Activated T-cell treated with anti-CD3 and anti-CD28 coated beads for 24 hours (primary cell): ENCODE data around the gene EDN3.
"Not testable (repeated sequence)": the region's sequence is repeated elsewhere in the genome, so short reads cannot be mapped to it uniquely, and the experiment has no call there.

Experiments
- DNase-seq: peaks from one replicate; pipeline ENCODE4 v3.0.0-alpha.2; 2020; ENCODE audit warnings: low read depth

The EDN3 gene

DNA sequence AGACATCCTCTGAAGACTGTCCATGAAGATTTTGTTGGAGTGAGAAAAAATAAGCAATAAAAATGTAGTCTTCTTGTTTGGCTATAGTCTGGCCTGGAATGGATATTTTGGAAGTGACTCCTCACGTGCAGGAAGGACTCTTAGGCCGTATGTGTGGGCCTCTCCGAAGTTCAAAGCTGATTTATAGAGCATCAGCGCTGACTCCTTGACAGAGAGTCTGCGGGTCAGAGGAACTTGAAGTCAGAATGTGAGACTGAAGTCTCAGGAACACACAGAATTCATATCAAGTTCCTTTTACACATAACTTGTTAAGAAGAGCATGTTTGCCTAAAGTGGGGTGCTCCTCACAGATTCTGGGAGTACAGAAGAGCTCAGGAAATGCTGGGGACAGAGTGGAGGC is 36.1 kb downstream of the EDN3 start:
- DNase-seq: no peak

DNA sequence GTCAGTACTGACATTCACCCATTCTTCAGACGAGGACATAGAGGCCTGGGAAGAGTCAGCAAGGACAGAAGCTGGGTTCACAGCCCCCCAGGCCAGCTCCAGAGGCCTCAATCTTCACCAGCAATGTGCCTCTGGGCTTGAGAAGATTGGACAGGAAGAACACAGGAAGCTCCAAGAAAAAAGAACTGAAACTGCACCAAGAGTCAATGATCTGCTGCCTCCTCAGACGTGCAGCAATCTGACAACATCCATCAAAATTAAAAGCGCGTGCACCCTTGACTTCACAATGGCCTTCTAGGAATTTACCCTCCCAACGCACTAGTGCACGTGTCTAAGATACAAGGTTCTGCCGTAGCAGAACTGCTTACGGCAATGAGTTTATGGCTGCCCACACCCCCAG is 38.0 kb downstream of the EDN3 start:
- DNase-seq: not testable (repeated sequence)

DNA sequence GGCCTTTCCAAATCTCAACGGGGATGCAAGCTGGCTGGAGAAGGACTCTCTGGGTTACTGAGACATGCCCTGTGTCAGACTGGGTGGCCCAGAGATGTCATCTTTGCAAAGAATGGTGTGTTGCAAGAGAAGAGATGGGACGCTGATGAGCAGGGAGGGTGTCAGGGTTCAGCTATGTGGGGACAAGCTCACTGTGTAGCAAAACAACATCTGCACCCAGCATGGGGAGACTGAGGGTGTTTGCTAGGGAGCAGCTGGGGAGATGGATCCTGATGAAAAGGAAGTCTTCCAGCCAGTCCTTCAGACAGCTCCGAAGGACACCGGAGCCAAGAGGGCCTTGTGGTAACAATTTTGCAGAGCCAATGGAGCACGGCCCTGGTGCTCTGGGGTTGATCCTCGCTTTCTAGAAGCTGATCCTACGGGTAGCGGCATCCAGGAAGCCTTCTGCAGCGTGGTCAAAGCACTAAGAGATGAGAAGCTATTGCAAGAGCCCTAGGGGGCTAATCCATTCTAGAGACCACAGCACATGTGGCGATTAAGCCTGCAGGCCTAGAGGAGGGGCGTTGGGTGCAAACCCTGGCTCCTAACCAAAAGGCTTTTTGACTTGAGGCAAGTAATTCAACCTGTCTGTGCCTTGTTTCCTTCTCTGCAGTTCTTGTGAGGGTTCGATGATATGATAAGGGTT is 39.9 kb downstream of the EDN3 start:
- DNase-seq: no peak

DNA sequence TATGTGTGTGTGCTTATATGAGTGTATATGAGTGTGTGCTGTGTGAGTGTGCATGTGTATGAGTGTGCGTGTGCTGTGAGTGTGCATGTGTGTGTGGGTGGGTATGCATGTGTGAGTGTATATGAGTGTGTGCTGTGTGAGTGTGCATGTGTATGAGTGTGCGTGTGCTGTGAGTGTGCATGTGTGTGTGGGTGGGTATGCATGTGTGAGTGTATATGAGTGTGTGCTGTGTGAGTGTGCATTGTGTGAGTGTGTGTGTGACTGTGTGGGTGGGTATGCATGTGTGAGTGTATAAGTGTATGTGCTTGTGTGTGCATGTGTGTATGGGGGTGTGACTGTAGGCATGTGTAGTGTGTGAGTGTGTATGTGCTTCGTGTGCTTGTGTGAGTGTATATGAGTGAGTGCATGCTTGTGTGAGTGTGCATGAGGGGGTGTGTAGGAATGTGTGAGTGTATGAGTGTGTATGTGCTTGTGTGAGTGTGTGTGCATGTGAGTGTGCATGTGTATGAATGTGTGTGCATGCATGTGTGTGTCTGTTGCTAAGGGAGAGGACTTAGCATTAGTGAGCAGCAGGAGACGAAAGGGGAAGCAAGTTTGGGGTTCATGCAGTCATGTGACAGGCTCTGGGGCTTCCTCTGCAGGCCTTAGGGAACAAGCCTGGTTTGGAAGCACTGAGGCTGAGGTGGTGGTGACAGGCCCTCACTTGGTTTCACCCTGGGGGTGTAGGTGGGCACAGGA is 41.0 kb downstream of the EDN3 start:
- DNase-seq: not testable (repeated sequence)

DNA sequence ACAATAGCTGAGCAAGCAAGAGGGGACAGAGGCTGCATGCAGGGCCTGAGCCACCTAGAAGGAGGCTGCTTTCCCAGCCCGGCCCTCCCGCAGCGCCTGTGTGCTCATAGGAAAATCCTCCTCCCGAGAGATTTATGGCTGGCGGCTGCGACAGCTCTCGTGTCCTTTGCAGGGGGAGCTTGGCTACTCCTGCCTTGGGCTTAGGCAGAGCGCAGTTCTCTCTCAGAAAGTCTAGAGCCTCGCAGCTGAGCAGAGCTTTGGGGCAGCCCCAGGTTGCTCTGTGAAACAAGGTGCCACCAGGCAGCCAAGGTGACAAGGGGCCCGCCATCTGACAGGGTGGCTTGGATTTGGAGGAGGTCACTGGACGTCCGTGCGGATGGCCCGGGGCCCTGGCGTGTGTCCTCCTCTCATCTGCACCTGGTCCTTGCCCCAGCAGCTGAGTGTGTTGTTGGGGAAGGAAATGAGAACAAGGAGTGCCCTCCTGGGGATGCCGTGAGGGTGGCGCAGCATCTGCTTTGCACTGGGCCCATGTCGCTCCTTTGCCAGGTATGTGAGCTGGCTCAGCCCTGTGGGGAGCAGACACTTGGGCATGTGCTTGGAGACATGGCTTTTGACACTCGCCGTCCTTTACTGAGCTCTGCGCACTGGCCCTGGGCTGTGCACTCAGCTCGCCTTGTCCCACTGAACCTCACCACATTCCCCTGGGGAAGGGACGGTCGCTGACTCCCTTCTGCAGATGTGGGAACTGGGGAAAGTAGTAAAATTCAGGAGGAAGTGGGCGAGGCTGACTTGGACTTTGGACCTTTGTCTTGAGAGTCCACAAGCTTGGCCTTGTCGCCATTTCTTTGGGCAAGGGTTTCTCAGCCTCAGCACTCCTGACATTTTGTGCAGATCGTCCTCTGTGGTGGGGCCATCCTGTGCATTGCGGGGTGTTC is 41.9 kb downstream of the EDN3 start:
- no peak for DNase-seq

DNA sequence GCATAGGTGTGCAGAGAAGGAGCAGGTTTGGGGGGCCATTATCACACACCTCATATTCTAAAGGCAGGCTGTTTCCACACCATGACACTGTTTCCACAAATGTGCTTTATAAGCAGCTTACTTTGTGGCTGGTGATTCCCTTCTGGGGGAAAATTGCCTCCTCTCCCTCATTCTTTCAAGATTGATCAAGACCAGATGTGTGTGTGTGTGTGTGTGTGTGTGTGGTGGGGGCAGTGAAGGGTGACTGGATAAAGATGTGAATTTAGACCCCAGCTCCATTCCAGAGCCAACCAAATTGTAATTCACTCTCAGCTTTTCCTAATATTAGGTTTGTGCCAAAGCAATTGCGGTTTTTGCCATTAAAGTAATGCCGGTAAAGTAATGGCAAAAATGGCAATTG is 45.6 kb downstream of the EDN3 start:
- no peak for DNase-seq

DNA sequence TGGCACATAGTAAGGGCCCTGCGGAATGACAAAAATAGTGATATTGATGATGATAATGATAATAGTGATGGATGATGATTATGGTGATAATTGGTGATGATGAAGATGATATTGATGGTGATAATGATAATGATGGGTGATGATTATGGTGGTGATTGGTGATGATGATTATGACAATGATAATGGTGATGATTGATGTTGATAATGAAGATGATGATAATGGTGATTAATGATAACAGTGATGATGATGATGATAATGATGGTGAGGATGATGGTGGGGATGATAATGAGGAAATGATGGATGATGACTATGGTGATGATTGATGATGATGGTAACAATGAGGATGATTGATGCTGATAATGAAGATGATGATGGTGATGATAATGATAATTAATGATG is 48.9 kb downstream of the EDN3 start:
- DNase-seq: no peak

DNA sequence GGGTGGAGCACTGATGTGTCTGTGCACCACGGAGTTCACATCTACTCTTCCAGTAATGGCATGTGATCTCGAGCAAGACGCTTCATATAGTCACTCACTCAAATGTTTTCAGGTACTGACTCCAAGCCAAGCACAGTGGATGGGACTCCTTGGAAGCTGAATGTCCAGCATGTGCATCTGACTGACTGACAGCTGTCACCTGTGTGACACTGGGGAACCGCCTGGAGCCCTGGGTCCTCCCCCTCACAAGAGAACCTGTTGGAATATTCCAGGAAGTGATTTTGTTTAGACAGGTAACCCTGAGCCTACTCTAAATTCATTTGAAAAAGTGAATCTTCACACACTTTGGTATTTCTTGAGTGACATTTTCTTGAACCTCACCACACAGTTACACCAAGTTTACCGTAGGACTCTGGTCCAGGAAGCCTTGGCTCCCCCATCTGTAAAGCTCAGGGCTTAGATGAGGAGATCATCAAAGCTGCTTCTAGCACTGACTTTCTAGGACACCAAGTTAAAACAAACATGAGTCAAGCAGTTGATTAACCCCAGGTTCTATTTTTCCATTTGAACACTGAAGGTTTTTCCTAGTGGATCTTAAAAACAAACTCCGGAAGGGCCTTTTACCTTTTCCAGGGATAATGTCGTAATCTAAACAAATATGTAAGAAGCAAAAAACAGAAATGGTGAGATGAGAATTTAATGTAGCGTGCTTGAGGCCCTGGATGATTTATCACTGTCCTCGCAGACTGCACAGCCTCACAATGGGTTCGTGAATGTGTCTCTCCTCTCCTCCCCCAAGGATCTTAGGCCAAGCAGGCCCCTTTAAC is 50.1 kb downstream of the EDN3 start:
- no peak for DNase-seq

DNA sequence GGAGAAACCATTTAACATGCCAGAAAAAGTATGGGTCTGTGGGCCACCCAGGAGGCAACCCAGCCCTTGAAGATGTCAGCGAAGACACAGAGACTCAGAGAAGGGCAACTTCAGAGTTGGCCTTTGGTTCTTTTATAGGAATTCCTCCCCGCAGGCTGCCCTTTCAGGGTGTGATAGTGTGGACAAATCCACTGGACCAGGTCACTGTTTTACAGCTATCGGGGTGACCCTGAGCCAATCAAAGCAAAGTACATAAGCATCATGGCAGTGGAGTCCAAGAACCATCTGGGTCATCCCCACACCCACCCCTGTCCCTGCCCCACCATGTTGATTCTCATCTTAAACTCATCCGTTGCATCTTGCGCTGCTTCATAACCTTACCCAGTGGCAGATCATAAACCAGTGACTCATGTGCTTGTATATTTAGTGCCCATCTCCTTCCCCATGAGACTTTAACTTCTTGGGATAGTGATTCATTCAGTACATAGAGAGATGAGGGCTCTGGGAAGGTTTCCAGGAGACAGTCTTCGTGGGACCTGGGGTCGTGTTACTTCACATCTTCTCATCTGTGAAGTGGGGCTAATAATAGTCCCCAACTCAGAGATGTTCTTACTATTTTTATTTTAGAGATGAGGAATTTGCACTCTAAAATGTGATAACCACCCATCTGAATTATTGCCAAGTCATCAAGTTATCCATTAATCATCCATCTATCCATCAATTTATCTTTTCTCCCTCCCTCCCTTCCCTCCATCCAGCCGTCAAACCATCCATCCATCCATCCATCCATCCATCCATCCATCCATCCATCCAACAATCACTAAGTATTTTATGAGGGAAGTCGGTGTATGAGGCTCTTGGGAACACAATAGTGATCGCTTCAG is 51.0 kb downstream of the EDN3 start:
- DNase-seq: no peak

DNA sequence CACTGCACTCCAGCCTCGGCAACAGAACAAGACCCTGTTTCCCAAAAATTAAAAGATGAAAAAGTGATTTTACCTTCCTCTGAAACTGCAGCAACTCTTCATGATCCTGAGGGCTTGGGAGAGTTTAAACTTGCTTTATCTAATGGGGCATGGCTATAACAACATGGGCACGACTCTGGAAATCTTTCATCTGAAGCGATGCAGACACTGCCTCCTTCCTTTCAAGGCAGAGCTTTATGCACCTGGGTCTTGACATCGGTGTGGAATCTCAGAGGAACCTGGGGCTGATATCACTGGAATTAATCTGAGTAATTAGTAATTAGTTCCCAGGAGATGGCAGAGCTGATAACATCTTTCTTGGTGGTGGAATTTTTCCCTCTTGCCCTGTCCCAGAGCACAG is 52.1 kb downstream of the EDN3 start:
- no peak for DNase-seq

DNA sequence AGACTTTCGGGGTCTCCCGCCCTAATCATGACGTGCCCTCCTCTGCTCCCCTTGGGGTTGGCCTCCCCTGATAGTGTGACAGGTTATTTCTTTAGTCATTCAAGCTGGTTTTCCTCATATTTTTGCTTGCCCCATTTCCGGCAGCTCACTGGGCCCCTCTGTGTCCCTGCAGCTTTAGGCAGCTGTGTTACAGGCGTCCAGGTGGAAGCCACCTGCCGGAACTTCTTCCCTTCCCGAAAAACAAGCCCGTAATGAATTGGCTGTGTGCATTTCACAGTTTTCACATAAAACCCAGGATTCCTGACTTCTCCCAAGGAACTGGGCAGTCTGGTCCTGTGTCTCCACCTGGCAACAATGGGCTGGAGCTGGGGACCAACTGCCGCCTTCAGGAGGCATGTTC is 52.6 kb downstream of the EDN3 start:
- no peak for DNase-seq

DNA sequence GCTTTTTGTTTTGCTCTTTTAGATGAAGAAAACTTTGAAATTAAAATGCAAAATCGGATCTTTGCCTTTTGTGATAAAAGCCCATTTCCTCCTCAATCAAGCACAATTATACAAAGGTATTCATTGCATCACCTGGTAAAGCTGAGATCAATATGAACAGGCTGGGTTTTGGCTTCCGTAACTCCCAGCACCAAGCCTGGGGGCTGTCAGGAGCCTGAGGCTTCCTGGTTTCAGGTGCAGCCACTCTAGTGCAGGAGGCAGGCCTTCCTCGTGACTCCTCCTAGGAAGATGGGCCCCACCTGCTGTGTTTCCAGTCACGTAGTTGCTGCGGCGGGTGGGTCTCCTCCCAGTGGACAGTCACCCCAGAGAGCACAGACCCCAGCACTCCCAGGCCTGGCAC is 54.0 kb downstream of the EDN3 start:
- DNase-seq: no peak

DNA sequence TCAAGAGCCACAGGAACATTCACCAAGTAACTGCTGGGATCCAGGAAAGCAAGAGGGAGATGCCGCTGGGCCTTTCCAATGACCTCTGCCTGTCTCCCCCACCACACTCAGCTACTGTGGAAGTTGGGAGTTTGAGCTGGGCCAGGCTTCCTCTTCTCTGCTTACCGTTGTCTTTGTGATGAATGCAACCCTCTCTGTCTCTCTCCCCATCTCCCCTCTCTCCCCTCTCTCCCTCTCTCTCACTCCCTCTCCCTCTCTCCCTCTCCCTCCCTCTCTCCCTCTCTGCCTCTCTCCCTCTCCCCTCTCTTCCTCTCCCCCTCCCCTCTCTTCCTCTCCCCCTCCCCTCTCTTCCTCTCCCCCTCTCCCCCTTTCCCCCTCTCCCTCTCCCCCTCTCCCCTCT is 54.8 kb downstream of the EDN3 start:
- DNase-seq: no peak

DNA sequence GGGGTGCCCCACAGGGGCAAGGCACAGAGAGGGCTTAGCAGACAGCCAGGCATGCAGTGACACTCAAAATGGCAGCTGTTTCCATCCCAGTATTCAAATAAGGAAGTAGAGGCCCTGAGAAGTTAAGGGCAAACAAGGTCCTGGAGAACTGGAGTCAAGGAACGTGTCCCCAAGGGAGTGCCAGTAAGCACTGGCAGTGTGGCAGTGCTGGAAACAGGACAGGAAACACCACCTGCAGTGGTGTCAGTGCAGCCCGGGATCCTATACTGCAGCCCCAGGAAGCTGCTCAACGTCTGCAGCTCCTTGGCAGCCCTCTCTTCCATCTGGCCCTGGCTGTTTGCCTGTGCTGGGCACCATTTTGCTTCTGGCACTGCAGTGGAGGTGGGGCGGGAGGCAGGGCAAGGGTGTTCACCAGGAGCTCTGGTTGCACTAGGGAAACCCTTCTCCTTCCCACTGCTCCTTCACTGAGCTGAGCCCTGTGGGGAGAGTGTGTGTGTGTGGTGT is 56.3 kb downstream of the EDN3 start:
- no peak for DNase-seq

DNA sequence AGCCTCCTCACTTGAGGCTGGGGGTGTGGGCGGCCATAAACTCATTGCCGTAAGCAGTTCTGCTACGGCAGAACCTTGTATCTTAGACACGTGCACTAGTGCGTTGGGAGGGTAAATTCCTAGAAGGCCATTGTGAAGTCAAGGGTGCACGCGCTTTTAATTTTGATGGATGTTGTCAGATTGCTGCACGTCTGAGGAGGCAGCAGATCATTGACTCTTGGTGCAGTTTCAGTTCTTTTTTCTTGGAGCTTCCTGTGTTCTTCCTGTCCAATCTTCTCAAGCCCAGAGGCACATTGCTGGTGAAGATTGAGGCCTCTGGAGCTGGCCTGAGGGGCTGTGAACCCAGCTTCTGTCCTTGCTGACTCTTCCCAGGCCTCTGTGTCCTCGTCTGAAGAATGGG is 58.4 kb downstream of the EDN3 start:
- DNase-seq: not testable (repeated sequence)

DNA sequence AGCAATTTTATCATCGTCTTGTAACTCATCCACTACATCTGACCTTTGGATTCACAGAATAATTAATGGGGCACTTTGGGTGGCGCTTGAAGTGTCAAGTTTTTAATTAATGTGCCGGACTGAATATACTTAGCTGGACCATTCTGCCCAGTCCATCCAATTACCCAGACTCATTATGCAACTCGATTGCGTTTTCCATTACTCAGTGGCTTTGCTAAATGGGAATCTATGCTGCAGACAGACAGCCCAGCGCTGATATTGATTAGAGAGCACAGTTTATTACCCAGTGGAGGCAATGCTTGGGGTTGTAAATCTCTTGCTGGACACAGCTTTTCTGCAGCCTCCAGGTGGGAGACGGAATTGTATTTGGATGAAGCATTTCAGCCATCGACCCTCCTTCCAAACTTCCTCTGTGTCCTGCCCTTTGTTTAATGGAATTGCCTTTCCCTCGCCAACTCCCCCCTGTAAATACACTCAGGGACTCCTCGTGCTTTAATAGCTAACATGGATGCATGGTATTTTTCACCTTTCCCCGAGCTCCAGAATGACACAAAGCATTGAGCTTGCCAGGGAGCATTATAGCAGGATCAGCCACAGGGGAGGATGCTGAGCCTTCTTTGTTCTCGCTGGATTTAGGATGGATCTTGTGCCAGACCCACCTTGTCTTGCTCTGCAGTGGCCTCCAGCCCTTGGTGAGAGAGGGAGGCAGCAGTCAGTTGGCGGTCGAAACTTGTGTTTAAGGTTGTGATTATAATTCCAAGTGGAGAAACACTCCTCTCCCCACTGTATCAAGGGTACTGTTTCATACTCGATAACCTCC is 59.7 kb downstream of the EDN3 start:
- no peak for DNase-seq

DNA sequence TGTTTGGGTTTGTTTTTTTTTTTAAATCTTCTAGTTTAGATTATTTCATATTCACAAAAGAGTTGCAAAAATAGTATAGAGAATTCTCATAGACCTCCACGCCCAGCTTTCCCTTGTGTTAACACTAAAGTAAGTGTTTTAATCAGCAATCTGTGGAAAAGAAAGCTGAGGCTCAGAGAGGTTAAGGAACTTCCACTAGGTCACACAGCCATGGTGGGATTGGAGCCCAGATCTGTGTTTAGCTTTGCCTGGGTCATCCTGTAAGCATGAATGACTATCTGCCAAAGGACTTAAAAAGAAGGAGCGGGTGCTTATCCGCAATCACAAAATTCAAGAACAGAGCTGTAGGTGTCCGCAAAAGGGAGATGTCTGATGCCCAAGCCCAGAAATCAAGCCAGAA is 60.5 kb downstream of the EDN3 start:
- no peak for DNase-seq

DNA sequence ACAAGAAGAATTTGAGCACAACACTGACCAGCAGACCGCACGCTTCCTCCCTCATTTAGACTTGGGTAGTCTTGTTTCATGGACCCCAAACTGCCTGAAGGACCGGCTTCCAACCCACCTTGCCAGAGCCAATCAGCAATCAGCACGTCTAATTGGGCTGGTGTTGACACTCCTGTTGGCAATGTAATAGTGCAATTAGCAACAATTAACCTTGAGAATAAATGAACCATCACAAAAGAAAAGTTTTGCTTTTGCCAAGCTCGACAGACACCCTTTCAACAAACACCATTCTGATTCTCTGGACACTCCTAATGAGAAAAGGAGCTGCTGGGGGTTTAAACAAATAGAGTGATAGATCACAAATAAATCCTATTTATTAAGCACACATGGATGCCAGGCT is 61.0 kb downstream of the EDN3 start:
- DNase-seq: no peak

DNA sequence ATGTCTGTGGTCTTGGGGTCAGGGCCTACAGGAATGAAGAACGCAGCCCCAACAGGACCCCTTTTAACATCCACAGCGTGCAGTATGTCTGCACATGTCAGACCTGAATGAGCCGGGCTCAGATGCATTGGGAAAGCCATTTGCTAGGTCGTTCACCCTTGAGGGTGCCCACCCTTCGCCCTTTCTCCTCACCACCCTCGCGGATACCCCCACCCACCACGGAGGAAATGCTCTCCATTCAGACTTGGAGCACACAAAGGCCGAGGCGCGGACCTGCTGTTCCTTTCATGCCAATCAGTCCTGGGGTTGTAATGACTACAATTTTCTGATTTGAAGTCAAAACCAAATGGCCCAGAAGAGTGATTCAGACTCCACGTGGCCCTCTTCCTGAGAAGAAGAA is 62.7 kb downstream of the EDN3 start:
- no peak for DNase-seq

DNA sequence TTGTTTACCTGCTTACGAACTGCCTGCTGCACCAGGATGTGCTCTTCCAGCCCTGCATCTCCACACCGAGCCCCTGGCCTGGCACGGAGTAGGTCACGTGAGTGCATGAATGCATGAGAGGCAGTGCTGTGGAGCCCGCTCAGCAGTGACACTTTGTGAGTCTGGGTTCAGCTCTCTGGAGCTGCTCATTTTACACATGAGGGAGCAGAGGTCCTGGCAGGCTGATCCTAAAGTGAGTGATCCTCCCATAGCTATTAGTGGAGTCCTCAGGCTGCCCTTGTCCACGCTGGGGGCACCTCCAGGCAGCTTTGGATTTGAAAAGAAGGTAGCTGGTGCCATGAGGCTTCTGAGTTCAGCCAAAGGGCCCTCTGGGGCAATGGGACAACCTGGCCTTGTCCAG is 64.2 kb downstream of the EDN3 start:
- DNase-seq: no peak
